PC-3 (cell line): Measurements from ENCODE around the gene FGGY. TPM values are rescaled to one million over a fixed set of nuclear protein-coding genes. Genes with fewer than 3 reads are reported as not detected.

Source experiments
- ATAC-seq: fragments of 200-7000 bp; cut with Tn5 transposase; 2 replicates; pipeline ENCODE4 v1.9.1; 2020; ENCODE audit warnings: mild to moderate bottlenecking, moderate library complexity
- BruUV-seq: library from RNA; stranded (reverse); fragments of 400-500 nt; replicated peaks from 2 replicates; lab custom pipeline; 2021; lab: Mats Ljungman, UMichigan
- CTCF ChIA-PET: fragments of 300-600 bp; sonication (Branson Sonifier 250); formaldehyde crosslinking; loops from one replicate; lab custom pipeline; 2022; ENCODE audit warnings: antibody characterized with exemption; lab: Charles Lee
- POLR2A ChIA-PET: fragments of 300-600 bp; sonication (Branson Sonifier 250); formaldehyde crosslinking; loops from one replicate; lab custom pipeline; 2022; ENCODE audit warnings: antibody characterized with exemption; ENCODE audit not compliant: unreplicated experiment; lab: Charles Lee
- DNase-seq: peaks from one replicate; pipeline ENCODE4 v3.0.0-alpha.2; 2015
- H2AFZ ChIP-seq: fragments of 300-600 bp; sonication (generic); 2 replicates; pipeline ENCODE4 v1.6.0; 2016; ENCODE audit warnings: antibody characterized with exemption, low read length
- H3F3A ChIP-seq: fragments of 300-600 bp; sonication (generic); one replicate; pipeline ENCODE4 v1.6.0; 2017; ENCODE audit warnings: antibody characterized with exemption, low read length, control low read depth, mild to moderate bottlenecking; ENCODE audit not compliant: unreplicated experiment
- H3K27ac ChIP-seq: fragments of 300-600 bp; sonication (generic); 2 replicates; pipeline ENCODE4 v1.5.1; 2016; ENCODE audit warnings: mild to moderate bottlenecking, low read length
- H3K27me3 ChIP-seq: fragments of 300-600 bp; sonication (generic); 2 replicates; pipeline ENCODE4 v1.6.1; 2016; ENCODE audit warnings: low read length, mixed read lengths
- H3K36me3 ChIP-seq: fragments of 300-600 bp; sonication (generic); 2 replicates; pipeline ENCODE4 v1.6.1; 2016; ENCODE audit warnings: low read depth, mixed run types, low read length, mixed read lengths
- H3K4me1 ChIP-seq: fragments of 300-600 bp; sonication (generic); 2 replicates; pipeline ENCODE4 v1.5.1; 2016; ENCODE audit warnings: low read length; ENCODE audit not compliant: insufficient read depth
- H3K4me2 ChIP-seq: fragments of 300-600 bp; sonication (generic); 2 replicates; pipeline ENCODE4 v1.6.0; 2016; ENCODE audit warnings: low read length
- H3K4me3 ChIP-seq: fragments of 300-600 bp; sonication (generic); 2 replicates; pipeline ENCODE4 v1.5.1; 2016; ENCODE audit warnings: mild to moderate bottlenecking, low read length, mixed read lengths
- H3K79me2 ChIP-seq: fragments of 300-600 bp; sonication (generic); 2 replicates; pipeline ENCODE4 v1.6.1; 2017; ENCODE audit warnings: low read length, mixed read lengths
- H3K9ac ChIP-seq: fragments of 300-600 bp; sonication (generic); 2 replicates; pipeline ENCODE4 v1.6.0; 2016; ENCODE audit warnings: mild to moderate bottlenecking, low read length
- H3K9me2 ChIP-seq: fragments of 300-600 bp; sonication (generic); replicated peaks from 2 replicates; pipeline ENCODE4 v1.6.1; 2016; ENCODE audit warnings: mixed run types, low read length, mixed read lengths
- H3K9me3 ChIP-seq: fragments of 300-600 bp; sonication (generic); 2 replicates; pipeline ENCODE4 v1.6.1; 2016; ENCODE audit warnings: low read length, mixed read lengths
- H4K20me1 ChIP-seq: fragments of 300-600 bp; sonication (generic); 2 replicates; pipeline ENCODE4 v1.6.1; 2016; ENCODE audit warnings: low read length, mixed read lengths
- CTCF ChIP-seq: fragments of 300-600 bp; sonication (generic); conservative IDR thresholded peaks from 2 replicates; pipeline ENCODE4 v1.5.1; 2017; ENCODE audit warnings: antibody characterized with exemption, low read depth, mild to moderate bottlenecking, low read length
- EZH2 ChIP-seq: fragments of 300-600 bp; sonication (generic); IDR thresholded peaks from one replicate; pipeline ENCODE4 v1.6.1; 2017; ENCODE audit warnings: antibody characterized with exemption, mild to moderate bottlenecking, low read length; ENCODE audit not compliant: unreplicated experiment
- EZH2phosphoT487 ChIP-seq: fragments of 300-600 bp; sonication (generic); IDR thresholded peaks from 2 replicates; pipeline ENCODE4 v1.6.1; 2018; ENCODE audit warnings: mild to moderate bottlenecking, antibody characterized with exemption, low read length, borderline replicate concordance
- intact Hi-C: fragments of 100-400 bp; cut with micrococcal nuclease; formaldehyde crosslinking; loops from 2 replicates; pipeline ENCODE4 v1.9.0; 2023
- total RNA-seq: library from RNA; depleted of rRNA; stranded (reverse); fragments of >200 nt; gene quantifications from 2 replicates; pipeline ENCODE4 v1.2.3, GENCODE V29; 2014

The FGGY gene
- total RNA-seq, 1 experiment from 2014 or later: 7.4 TPM

GRCh38 chr1:59302297-59302696, 5.4 kb downstream of the FGGY start:
- no peaks in the 10 kb centered on the region for H4K20me1 ChIP-seq
- H3F3A ChIP-seq: no peaks in the 10 kb centered on the region
- intact Hi-C loops: no loop called here
- no peaks in the 10 kb centered on the region for H3K9me3 ChIP-seq
- H3K4me1 ChIP-seq: peaks cover 18% of the 10 kb centered on the region
- no peak for DNase-seq
- no peak for TF ChIP-seq CTCF
- TF ChIP-seq EZH2phosphoT487: no peak
- no peak for TF ChIP-seq EZH2
- H3K9ac ChIP-seq: no peak overlapping the region
- H3K27me3 ChIP-seq: no peaks in the 10 kb centered on the region
- BruUV-seq: no TSS peak
- H3K27ac ChIP-seq: no peak overlapping the region
- H3K9me2 ChIP-seq: no peaks in the 10 kb centered on the region
- no peak for ATAC-seq
- H3K4me2 ChIP-seq: no peak overlapping the region
- CTCF ChIA-PET: no interaction called here
- H3K36me3 ChIP-seq: 0 out of 2 replicates have a peak, but pooled peaks cover 3% of the 10 kb centered on the region
- no peak overlapping the region for H3K4me3 ChIP-seq
- peaks cover 7% of the 10 kb centered on the region for H3K79me2 ChIP-seq
- POLR2A ChIA-PET: interaction anchor here (0.7 kb wide), 1 partner anchor 26 kb away, joined by 6 read pairs; no protein-coding TSS in a partner anchor
- H2AFZ ChIP-seq: no peak overlapping the region

GRCh38 chr1:59302871-59303270, 6.0 kb downstream of the FGGY start:
- TF ChIP-seq EZH2phosphoT487 (no peak), EZH2 (no peak), CTCF (no peak)
- no peaks in the 10 kb centered on the region for H4K20me1 ChIP-seq
- intact Hi-C loops: no loop called here
- H3K4me1 ChIP-seq: peaks cover 15% of the 10 kb centered on the region
- peaks cover 4% of the 10 kb centered on the region for H3K79me2 ChIP-seq
- ATAC-seq (no peak), DNase-seq (no peak)
- no peaks in the 10 kb centered on the region for H3K27me3 ChIP-seq
- H3K4me3 ChIP-seq: no peak overlapping the region
- 0 out of 2 replicates have a peak, but pooled peaks cover 3% of the 10 kb centered on the region for H3K36me3 ChIP-seq
- H2AFZ ChIP-seq: no peak overlapping the region
- no peak overlapping the region for H3K27ac ChIP-seq
- H3K9me3 ChIP-seq: no peaks in the 10 kb centered on the region
- ChIA-PET CTCF (no interaction called here), POLR2A (no interaction called here)
- H3F3A ChIP-seq: no peaks in the 10 kb centered on the region
- BruUV-seq: no TSS peak
- no peak overlapping the region for H3K9ac ChIP-seq
- H3K9me2 ChIP-seq: no peaks in the 10 kb centered on the region
- H3K4me2 ChIP-seq: no peak overlapping the region

DNA sequence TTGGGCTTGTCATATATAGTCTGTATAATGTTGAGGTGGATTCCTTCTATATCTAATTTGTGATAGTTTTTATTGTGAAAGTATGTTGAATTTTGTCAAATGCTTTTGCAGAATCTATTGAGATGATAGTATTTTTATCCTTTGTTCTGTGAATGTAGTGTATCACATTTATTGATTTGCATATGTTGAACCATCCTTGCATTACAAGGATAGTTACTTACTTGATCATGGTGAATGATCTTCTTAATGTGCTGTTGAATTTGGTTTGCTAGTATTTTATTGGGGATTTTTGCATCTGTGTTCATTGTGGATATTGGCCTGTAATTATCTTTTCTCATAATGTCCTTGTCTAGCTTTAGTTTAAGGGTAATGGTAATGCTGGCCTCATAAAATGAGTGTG, 8.3 kb downstream of the FGGY start:
- ChIA-PET POLR2A (no interaction called here), CTCF (no interaction called here)
- H4K20me1 ChIP-seq: no peaks in the 10 kb centered on the region
- H3F3A ChIP-seq: no peaks in the 10 kb centered on the region
- DNase-seq (no peak), ATAC-seq (no peak)
- no peak overlapping the region for H3K9ac ChIP-seq
- H3K9me2 ChIP-seq: no peaks in the 10 kb centered on the region
- no peak overlapping the region for H3K4me2 ChIP-seq
- H3K4me3 ChIP-seq: no peak overlapping the region
- H3K79me2 ChIP-seq: no peaks in the 10 kb centered on the region
- intact Hi-C loops: no loop called here
- H2AFZ ChIP-seq: no peak overlapping the region
- no peaks in the 10 kb centered on the region for H3K27me3 ChIP-seq
- H3K36me3 ChIP-seq: 0 out of 2 replicates have a peak, but pooled peaks cover 3% of the 10 kb centered on the region
- TF ChIP-seq EZH2: no peak
- TF ChIP-seq CTCF: no peak
- no peak overlapping the region for H3K27ac ChIP-seq
- no peaks in the 10 kb centered on the region for H3K9me3 ChIP-seq
- no peaks in the 10 kb centered on the region for H3K4me1 ChIP-seq
- no TSS peak for BruUV-seq
